Femur (tissue), 1 donor: Measurements from ENCODE around the gene CCDC89.
A peak's percentile ranks its signal among the peaks of the same experiment; 100 is the strongest.

Experiments used
- DNase-seq: peaks from one replicate; pipeline ENCODE4 v3.0.0-alpha.2; 2017

The CCDC89 gene

DNA sequence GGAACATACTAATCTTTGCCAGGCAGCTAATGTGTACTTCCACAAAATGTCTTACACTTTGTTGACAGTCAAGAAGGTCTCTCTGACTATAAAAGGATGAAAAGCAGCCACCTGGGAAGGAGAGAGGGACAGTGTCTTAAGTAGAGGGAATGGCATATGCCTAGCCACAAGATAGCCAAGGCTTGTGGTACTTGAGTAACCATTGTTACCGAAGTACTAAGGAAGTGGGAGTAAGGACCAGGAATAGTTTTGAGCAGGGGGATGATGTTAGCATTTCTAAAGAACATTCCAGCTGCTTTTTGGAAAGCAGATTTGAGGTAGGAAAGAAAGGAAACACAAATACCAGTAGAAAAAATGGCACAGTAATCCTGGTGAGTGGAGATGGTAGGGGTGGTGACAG is 34.9 kb downstream of the CCDC89 start:
- no peak for DNase-seq

DNA sequence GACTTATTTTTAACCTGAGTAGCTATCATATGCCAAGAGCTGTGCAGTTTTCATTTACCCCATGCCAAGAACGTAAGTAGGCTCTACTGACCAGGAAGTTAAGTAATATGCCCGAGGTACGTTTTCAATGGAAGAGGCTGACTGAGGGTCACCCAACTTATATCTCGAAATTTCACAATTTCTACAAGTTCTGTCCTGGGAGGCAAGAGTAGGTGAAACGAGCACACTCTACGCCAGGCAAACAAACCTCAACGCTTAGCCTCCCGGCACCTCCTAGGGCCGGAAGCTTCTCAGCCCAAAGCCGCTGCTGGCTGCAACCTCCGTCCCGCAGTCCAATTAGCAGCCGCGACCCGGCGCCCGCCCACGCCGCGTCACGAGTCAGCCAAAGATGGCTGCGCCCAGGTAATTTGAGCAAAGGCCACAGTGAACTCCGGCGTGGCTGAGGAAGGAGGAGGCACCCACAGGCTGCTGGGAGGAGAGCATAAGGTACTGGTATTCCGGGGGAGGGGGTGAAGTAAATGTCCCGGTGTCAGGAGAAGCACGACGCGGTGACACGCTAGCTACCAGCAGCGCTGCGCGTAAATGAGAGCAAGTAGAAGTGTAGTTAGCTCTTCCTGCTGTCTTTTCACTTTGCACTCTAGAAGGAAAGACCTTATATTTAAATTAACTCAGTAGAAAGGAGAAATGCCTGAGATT is 38.2 kb downstream of the CCDC89 start, which contains the start of gene TMEM126A:
TMEM126A (plus strand) TSS at position 364 of the 696 bp plus-strand sequence. CDS start 2,289 bp downstream, outside the sequence.
- DNase-seq = peak; percentile 95

DNA sequence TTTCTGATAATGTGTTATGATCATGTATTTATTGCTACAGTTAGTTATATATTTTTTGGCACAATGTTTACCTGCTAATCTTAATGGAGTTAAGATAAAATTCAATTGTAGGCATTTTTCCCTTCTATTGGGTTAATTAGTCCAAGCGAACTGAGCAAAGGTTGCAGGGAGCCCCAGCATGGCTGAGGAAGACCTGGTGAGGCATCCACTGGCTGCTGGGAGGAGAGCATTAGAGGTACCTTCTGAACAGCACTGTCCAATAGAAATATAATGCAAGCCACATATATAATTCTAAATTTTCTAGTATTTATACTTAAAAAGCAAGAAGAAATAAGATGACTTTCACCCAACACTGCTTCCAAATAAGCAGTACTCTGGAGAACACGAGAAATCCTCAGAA is 38.9 kb downstream of the CCDC89 start:
- no peak for DNase-seq

DNA sequence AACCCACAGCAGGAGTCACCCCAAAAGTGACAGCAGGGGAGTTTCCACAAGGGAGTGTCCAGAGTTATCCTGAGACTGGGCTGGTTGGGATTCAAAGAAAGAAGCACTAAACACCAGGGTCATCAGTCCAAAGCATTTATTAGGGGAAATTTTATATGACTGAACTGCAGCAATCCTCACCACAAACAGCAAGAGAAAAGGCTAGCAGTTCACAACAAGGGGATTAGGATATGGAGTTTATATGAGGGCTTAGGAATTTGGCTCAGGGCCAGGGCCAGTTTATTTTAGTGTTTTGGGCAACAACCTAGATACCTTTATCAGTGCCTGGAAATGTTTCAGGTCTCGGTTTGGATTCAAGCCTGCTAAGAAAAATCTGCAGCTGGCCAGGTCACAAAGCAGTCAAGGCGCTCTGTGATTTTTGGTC is 42.8 kb downstream of the CCDC89 start:
- no peak for DNase-seq

DNA sequence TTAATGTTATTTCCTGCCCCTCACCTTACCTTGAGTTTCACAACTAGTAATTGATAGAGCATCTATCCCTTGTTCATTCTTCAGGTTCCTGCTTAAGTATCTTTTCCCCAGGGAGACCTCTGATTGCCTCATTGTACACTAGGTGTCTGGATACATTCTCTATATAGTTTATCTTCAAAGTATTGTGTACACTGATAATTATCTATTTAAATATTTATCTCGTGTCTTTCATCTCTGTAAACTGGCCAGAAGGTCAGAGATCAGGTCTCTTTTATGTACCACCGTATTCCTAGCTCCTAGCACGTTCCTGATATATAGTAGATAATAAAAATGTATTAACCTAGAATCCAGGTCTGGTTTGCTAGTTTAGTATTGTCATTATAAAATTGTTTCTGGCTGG is 51.2 kb downstream of the CCDC89 start:
- DNase-seq = no peak
